Stomach smooth muscle (tissue), 2 donors: ENCODE results near the gene CLPTM1L.

Experiments
- H3K27ac ChIP-seq: one replicate; pipeline ENCODE4 v1.7.0; 2013; ENCODE audit warnings: mild to moderate bottlenecking, low read length, inconsistent platforms
- H3K27me3 ChIP-seq, 2 donors: one replicate each; pipeline ENCODE4 v1.7.0; 2013; ENCODE audit warnings: low read length in 2 of 2; ENCODE audit not compliant: insufficient read depth in 2 of 2, control insufficient read depth in 1 of 2
- H3K36me3 ChIP-seq, 2 donors: one replicate each; pipeline ENCODE4 v1.7.0; 2013; ENCODE audit warnings: low read length in 2 of 2; ENCODE audit not compliant: control insufficient read depth in 2 of 2, insufficient read depth in 2 of 2
- H3K4me1 ChIP-seq: one replicate; pipeline ENCODE4 v1.7.0; 2013; ENCODE audit warnings: low read length; ENCODE audit not compliant: control insufficient read depth, insufficient read depth
- H3K4me3 ChIP-seq, 2 donors: one replicate each; pipeline ENCODE4 v1.7.0; 2013; ENCODE audit warnings: low read length in 2 of 2
- H3K9ac ChIP-seq, 2 donors: one replicate each; pipeline ENCODE4 v1.7.0; 2013; ENCODE audit warnings: low read length in 2 of 2, mild to moderate bottlenecking in 1 of 2
- H3K9me3 ChIP-seq, 2 donors: one replicate each; pipeline ENCODE4 v1.7.0; 2013; ENCODE audit warnings: low read length in 2 of 2; ENCODE audit not compliant: control insufficient read depth in 2 of 2
- donor health status: healthy.
- donor health status: Pancreatic carcinoma.

The CLPTM1L gene

DNA sequence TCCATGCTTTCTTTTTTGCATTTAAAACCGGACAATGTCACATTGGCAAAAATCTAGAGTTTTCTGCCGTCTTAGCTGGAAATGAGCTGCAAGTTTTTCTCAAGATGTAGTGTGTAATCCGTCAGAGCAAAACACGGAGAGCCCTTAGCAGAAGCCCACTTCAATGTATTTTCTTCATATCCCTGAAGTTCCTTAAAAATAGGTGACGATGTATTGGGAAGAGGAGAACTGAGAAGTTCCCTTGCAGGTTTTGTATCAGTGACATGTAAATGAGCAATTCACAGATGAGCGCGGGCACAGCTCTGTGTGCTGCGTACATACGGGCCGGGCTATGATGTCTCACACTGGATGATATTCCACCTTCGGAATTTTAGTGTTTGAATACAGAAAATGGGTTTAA lies 14.8 kb upstream of the CLPTM1L start:
- peaks cover 21 to 24% of the 10 kb centered on the region in 2 donors for H3K27me3 ChIP-seq

DNA sequence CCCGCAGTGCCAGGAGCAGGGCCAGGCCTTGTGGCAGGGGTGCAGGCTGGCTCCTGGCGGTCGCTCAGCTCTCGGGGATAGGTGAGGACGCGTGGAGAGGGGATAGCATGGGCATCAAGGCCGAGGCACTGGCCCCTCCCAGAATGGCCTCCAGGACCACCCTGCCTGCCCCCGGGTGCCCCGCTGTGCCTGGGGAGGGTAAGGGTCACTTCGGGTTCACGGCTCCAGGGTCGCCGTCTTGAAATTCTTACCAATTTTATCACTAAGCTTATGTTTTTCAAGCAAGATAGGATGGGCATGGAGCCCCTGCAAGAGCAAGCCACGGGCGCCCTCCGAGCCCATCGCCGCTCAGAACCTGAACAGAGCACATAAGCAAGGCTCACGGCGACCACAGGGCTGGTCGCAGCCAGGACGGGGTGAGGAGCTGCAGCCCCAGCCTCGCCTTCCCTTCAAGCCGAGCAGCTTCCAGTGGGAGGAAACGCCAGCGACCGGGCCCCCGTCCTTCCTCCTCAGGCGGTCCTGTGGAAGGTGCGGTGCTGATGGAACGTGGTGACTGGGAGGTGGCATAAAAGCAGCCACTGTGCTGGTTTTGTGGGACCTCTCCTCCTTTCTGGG lies 14.2 kb upstream of the CLPTM1L start:
- Histone ChIP-seq H3K27ac (no peak overlapping the region), H3K9ac (no peak overlapping the region), H3K4me3 (no peak overlapping the region), H3K27me3 (peaks cover 21 to 23% of the 10 kb centered on the region in 2 donors), H3K36me3 (no peaks in the 10 kb centered on the region), H3K9me3 (no peaks in the 10 kb centered on the region), H3K4me1 (no peaks in the 10 kb centered on the region)

More for the DNA sequence above, 14.8 kb upstream of the CLPTM1L start:
- Histone ChIP-seq H3K36me3 (no peaks in the 10 kb centered on the region), H3K9me3 (no peaks in the 10 kb centered on the region), H3K9ac (no peak overlapping the region), H3K4me3 (no peak overlapping the region), H3K4me1 (no peaks in the 10 kb centered on the region), H3K27ac (no peak overlapping the region)

GRCh38 chr5:1358726-1359025 lies 13.8 kb upstream of the CLPTM1L start:
- Histone ChIP-seq H3K4me1 (no peaks in the 10 kb centered on the region), H3K36me3 (no peaks in the 10 kb centered on the region), H3K27ac (no peak overlapping the region), H3K4me3 (no peak overlapping the region), H3K9me3 (no peaks in the 10 kb centered on the region), H3K27me3 (peaks cover 18 to 22% of the 10 kb centered on the region in 2 donors), H3K9ac (no peak overlapping the region)

DNA sequence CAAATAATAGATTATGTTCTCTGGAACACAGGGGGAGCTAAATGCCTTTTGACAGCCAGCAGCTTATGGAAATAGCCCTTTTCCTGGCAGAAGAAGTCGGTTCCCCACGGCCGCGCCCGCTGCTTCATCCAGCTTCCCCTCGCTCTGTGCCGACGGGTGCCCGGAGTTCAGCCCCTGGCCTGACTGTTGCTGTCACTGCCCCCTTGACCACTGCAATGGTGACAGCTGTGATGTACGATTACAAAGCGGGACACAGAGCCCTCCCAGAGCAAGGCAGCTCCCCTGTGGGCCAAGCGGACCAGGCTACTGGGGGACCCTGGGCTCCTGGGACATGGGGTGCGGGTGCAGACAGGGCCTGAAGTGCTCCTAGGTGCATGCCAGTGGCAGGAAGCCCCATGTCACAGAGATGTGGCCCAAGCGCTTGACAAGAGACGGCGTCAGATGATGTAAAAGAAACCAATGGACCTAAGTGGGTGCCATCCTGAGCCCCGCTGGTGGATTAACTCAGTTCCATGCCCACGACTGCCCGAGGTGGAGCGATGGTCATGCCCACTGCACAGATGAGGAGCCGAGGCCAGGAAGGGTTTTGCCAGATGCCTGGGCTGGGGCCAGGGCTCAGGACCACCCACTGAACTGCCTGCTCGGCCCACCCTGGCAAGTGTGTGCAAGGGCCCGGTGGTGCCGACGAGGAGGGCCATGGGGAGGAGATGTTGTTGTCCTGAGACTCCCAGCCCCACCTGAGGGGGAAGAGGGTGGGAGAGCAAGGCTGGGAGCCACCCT lies 13.2 kb upstream of the CLPTM1L start:
- Histone ChIP-seq H3K4me3 (no peak overlapping the region), H3K4me1 (no peaks in the 10 kb centered on the region), H3K9ac (no peak overlapping the region), H3K27ac (no peak overlapping the region), H3K9me3 (no peaks in the 10 kb centered on the region), H3K36me3 (no peaks in the 10 kb centered on the region), H3K27me3 (peaks cover 17 to 22% of the 10 kb centered on the region in 2 donors)

GRCh38 chr5:1356873-1357787 lies 12.2 kb upstream of the CLPTM1L start:
- Histone ChIP-seq H3K9ac (no peak overlapping the region), H3K4me3 (no peak overlapping the region), H3K36me3 (no peaks in the 10 kb centered on the region), H3K9me3 (no peaks in the 10 kb centered on the region), H3K27ac (no peak overlapping the region), H3K27me3 (peaks cover 15 to 17% of the 10 kb centered on the region in 2 donors), H3K4me1 (no peaks in the 10 kb centered on the region)

GRCh38 chr5:1354576-1354975 lies 9.7 kb upstream of the CLPTM1L start:
- H3K27me3 ChIP-seq: peaks cover 12 to 14% of the 10 kb centered on the region in 2 donors
- no peak overlapping the region for H3K27ac ChIP-seq
- H3K36me3 ChIP-seq: no peaks in the 10 kb centered on the region
- no peak overlapping the region for H3K4me3 ChIP-seq
- H3K9me3 ChIP-seq: no peaks in the 10 kb centered on the region
- H3K9ac ChIP-seq: no peak overlapping the region
- H3K4me1 ChIP-seq: no peaks in the 10 kb centered on the region

DNA sequence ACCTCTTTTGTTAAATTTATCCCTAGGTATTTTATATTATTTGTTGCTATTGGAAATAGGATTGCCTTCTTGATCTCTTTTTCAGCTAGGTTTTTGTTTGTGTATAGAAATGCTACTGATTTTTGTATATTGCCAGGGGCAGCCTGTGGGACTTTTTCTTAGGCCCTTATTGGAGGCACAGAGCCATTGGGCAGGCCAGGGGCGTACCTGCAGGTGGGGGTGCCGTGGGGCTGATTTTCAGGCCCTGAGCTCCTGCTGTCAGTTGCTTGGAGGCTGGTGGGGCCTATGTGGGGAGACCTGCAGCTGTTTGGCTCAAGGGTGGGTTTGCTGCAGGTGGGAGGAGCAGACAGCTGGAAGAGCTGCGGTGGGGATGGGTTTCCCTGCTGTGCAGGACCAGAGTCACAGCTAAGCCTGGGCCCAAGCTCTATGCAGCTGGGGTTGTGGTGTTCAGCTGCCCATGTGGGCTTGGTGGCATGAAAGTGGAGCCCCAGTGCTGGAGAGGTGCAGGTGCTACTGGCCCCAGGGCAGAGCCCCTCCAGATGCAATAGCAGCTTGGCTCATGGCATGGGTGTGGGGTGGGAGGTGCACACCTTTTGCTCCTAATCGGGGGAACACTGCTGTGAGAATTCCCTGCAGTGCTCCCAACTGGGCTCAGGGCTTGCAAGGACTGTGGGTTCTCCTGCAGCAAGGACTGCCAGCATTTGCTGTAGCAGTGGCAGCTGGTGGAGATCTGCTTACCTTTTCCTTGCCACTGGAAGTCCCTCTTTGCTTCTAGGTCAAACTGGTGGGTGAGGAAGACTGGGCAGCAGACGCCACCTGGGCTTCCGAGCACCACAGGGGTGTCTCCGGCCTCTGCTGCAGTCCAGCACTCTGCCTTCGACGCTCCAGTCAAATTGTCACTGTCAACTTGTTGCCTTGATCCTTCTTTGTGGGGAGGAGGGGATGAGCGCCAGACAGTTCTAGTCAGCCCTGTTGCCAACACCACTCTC lies 7.6 kb upstream of the CLPTM1L start:
- H3K4me1 ChIP-seq: no peaks in the 10 kb centered on the region
- no peaks in the 10 kb centered on the region for H3K9me3 ChIP-seq
- no peaks in the 10 kb centered on the region for H3K36me3 ChIP-seq
- peaks cover 3% of the 10 kb centered on the region in 2 donors for H3K27me3 ChIP-seq
- no peak overlapping the region for H3K9ac ChIP-seq
- H3K4me3 ChIP-seq: no peak overlapping the region
- H3K27ac ChIP-seq: no peak overlapping the region

DNA sequence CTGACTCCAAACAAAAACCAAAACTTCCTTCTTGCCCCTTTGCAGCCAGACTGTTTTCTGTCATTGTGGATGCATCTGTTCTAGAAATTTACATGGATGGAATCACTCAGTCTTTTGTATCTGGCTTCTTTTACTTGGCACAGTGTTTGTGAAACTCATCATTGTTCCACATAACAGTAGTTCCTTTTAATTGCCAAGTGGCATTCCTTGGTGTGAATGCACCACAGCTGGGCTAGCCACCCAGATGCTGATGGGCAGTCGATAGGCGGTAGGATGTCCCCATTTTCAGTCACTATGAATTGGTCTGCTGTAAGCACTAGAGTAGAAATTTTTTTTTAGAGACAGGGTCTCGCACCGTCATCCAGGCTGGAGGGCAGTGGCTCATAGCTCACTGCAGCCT lies 6.3 kb upstream of the CLPTM1L start:
- Histone ChIP-seq H3K4me1 (peaks cover 1% of the 10 kb centered on the region), H3K9ac (no peak overlapping the region), H3K36me3 (no peaks in the 10 kb centered on the region)

DNA sequence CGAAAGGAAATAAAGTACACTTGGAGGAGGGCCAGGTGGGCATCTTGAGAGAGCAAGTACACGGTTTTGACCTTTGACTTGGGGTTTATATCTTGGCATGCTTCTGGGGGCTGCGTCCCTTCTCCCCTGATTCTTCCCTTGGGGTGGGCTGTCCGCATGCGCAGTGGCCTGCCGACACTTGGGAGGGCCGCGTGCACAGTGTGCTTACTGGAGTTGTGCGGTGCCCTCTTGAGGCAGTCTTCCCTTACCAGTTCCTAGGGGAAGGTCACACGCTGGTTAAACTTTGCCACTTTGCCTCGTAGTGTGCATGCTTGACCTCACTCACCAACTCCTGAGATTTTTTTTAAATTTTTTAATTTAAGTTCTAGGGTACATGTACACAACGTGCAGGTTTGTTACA lies 4.3 kb upstream of the CLPTM1L start:
- Histone ChIP-seq H3K27ac (no peak overlapping the region), H3K36me3 (no peaks in the 10 kb centered on the region), H3K9me3 (no peaks in the 10 kb centered on the region)

More for the DNA sequence above, 6.3 kb upstream of the CLPTM1L start:
- Histone ChIP-seq H3K4me3 (no peak overlapping the region), H3K9me3 (no peaks in the 10 kb centered on the region), H3K27ac (no peak overlapping the region), H3K27me3 (peaks cover 0 to 2% of the 10 kb centered on the region in 2 donors)

GRCh38 chr5:1348986-1349245 lies 4.0 kb upstream of the CLPTM1L start:
- Histone ChIP-seq H3K9me3 (no peaks in the 10 kb centered on the region), H3K27me3 (no peaks in the 10 kb centered on the region), H3K4me1 (peaks cover 13% of the 10 kb centered on the region), H3K27ac (no peak overlapping the region), H3K36me3 (no peaks in the 10 kb centered on the region), H3K4me3 (no peak overlapping the region), H3K9ac (no peak overlapping the region)

More for the DNA sequence above, 4.3 kb upstream of the CLPTM1L start:
- no peaks in the 10 kb centered on the region for H3K27me3 ChIP-seq
- H3K9ac ChIP-seq: no peak overlapping the region
- H3K4me3 ChIP-seq: no peak overlapping the region
- peaks cover 10% of the 10 kb centered on the region for H3K4me1 ChIP-seq
